ENCODE results near the gene ACP7. TPM values are rescaled to one million over a fixed set of nuclear protein-coding genes. Genes with fewer than 3 reads are reported as not detected.
A peak's percentile ranks its signal among the peaks of the same experiment; 100 is the strongest.

Gene ACP7
- total and polyA plus RNA-seq, 5 donors: not detected

GRCh38 chr19:39125554-39126311, 41.6 kb downstream of the ACP7 start, which contains the start of gene PAK4:
Gene PAK4, plus strand, starts transcription at chr19:39125786. Its CDS starts 43,768 bp downstream, at chr19:39169554.
- H3K9me3 ChIP-seq (ENCODE audit: control insufficient read depth, low read length): no peaks in the 10 kb centered on the region
- WGBS: 1% methylated on average over 64 of the region's 64 CpGs
- H3K4me1 ChIP-seq (ENCODE audit: control insufficient read depth, insufficient read depth, low read length): no peaks in the 10 kb centered on the region
- H3K27ac ChIP-seq (ENCODE audit: low read length): peak within 1 kb of the TSS; percentile 55
- H3K4me3 ChIP-seq (ENCODE audit: low read length): peak within 1 kb of the TSS; percentile 74
- ATAC-seq (peak; percentile 99), DNase-seq (peak; percentile 98 to 99 (median 99))
- no peaks in the 10 kb centered on the region for H3K27me3 ChIP-seq (ENCODE audit: control insufficient read depth, insufficient read depth)
- intact Hi-C loops (cut with DNase I): loop anchor here in 1 of 4 donors (5.0 kb wide), 1 partner anchor 62 kb away; no protein-coding TSS in a partner anchor

DNA sequence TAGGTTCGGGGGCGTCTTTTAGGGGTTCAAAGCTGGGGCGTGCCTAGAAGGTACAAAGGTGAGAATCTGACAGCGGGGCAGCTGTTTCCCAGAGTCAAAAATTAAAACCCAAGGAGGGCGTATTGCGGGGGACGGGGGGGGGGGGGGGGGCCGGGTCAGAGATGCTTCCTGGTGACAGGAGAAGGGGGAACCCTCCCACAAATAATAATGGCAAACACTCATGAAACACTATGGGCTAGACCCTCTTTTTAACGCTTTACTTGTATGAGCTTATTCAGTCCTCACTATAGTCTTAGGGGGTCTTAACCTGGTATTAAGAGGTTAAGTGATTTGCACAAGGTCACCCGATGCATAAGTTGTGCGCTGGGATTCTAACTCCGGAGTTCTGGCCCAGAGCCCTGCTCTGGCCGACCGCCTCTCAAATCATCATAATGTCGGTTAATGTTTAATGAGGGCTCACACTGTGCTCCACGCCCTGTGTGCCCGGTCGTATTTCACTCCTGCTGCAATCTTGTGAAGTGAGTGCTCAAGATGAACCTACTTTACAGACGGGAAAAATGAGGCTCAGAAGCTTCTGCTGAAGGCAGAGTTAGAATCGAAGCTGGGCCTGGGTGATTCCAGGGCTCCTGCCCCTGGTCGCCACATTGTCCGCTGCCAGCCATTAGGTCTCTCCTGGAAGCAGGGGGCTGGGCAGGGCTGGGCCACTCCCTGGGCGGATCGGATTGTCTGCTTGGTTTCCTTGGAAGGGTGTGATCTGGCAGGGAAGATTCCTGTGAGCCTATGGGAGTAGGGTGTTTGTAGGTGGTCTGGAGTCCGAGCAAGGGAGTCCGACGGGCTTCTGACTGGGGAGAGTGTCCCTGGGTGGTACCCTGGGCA, 42.4 kb downstream of the ACP7 start:
- Histone ChIP-seq H3K9me3 (ENCODE audit: control insufficient read depth, low read length) (no peaks in the 10 kb centered on the region), H3K27ac (ENCODE audit: low read length) (no peak overlapping the region), H3K4me1 (ENCODE audit: control insufficient read depth, insufficient read depth, low read length) (no peaks in the 10 kb centered on the region), H3K27me3 (ENCODE audit: control insufficient read depth, insufficient read depth) (no peaks in the 10 kb centered on the region), H3K4me3 (ENCODE audit: low read length) (peak overlapping the region; percentile 74)
- intact Hi-C loops (cut with DNase I): loop anchor here in 1 of 4 donors (5.0 kb wide), 1 partner anchor 61 kb away; no protein-coding TSS in a partner anchor
- DNase-seq: peak in 1 of 3 donors; percentile 71
- WGBS: 20% methylated on average over 27 of the region's 27 CpGs
- ATAC-seq: peak in 1 of 2 donors; percentile 3

- Histone ChIP-seq H3K27me3 (ENCODE audit: control insufficient read depth, insufficient read depth) (no peaks in the 10 kb centered on the region), H3K4me1 (ENCODE audit: control insufficient read depth, insufficient read depth, low read length) (no peaks in the 10 kb centered on the region), H3K9me3 (ENCODE audit: control insufficient read depth, low read length) (no peaks in the 10 kb centered on the region), H3K27ac (ENCODE audit: low read length) (no peak overlapping the region), H3K4me3 (ENCODE audit: low read length) (no peak overlapping the region)
- no peak for ATAC-seq
- intact Hi-C loops (cut with DNase I): loop anchor here in 1 of 4 donors (5.0 kb wide), 1 partner anchor 59 kb away; no protein-coding TSS in a partner anchor
- WGBS: 61% methylated on average over 9 of the region's 9 CpGs
- no peak for DNase-seq
Observed at GRCh38 chr19:39127812-39128515, 43.8 kb downstream of the ACP7 start.

DNA sequence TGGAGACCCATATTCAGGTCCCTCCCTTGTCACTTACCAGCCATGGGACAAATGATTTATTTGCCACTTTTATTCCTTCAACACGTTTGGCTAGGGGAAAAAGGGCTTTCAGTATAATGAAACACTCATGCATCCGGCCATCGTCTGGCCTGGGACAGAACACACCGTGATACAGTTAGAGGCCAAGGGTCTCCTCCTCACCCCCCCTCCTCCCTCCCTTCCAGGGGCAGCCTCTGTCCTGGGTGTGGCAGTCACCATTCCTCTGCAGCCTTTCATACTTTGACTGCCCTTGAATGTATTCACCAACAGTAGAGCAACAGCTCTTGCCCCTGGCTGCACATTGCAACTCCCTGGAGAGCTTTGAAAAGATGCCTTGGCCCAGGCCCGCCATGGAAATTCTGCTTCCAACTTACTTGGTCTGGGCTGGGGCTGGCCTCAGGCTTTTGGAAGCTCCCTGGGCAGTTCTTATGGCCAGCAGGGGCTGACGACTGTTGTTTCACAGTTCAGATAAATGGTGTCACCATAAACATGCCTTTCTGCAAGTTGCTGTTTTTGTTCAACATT, 44.4 kb downstream of the ACP7 start:
- H3K9me3 ChIP-seq (ENCODE audit: control insufficient read depth, low read length): no peaks in the 10 kb centered on the region
- WGBS: 38% methylated on average over 6 of the region's 6 CpGs
- intact Hi-C loops (cut with DNase I): loop anchor here in 1 of 4 donors (5.0 kb wide), 1 partner anchor 59 kb away; no protein-coding TSS in a partner anchor
- peaks cover 2% of the 10 kb centered on the region for H3K4me1 ChIP-seq (ENCODE audit: control insufficient read depth, insufficient read depth, low read length)
- no peaks in the 10 kb centered on the region for H3K27me3 ChIP-seq (ENCODE audit: control insufficient read depth, insufficient read depth)
- no peak overlapping the region for H3K4me3 ChIP-seq (ENCODE audit: low read length)
- H3K27ac ChIP-seq (ENCODE audit: low read length): no peak overlapping the region
- DNase-seq: peak in 1 of 3 donors; percentile 78
- peak in 1 of 2 donors; percentile 10 for ATAC-seq

- intact Hi-C loops (cut with DNase I): loop anchor here in 1 of 4 donors (5.0 kb wide), 1 partner anchor 58 kb away; no protein-coding TSS in a partner anchor
- H3K27me3 ChIP-seq (ENCODE audit: control insufficient read depth, insufficient read depth): no peaks in the 10 kb centered on the region
- peaks cover 5% of the 10 kb centered on the region for H3K4me1 ChIP-seq (ENCODE audit: control insufficient read depth, insufficient read depth, low read length)
- no peaks in the 10 kb centered on the region for H3K9me3 ChIP-seq (ENCODE audit: control insufficient read depth, low read length)
- H3K27ac ChIP-seq (ENCODE audit: low read length): no peak overlapping the region
- DNase-seq (no peak), ATAC-seq (no peak)
- no peak overlapping the region for H3K4me3 ChIP-seq (ENCODE audit: low read length)
- WGBS: 92% methylated on average over 11 of the region's 11 CpGs
Observed at GRCh38 chr19:39129116-39129515, 44.9 kb downstream of the ACP7 start.

DNA sequence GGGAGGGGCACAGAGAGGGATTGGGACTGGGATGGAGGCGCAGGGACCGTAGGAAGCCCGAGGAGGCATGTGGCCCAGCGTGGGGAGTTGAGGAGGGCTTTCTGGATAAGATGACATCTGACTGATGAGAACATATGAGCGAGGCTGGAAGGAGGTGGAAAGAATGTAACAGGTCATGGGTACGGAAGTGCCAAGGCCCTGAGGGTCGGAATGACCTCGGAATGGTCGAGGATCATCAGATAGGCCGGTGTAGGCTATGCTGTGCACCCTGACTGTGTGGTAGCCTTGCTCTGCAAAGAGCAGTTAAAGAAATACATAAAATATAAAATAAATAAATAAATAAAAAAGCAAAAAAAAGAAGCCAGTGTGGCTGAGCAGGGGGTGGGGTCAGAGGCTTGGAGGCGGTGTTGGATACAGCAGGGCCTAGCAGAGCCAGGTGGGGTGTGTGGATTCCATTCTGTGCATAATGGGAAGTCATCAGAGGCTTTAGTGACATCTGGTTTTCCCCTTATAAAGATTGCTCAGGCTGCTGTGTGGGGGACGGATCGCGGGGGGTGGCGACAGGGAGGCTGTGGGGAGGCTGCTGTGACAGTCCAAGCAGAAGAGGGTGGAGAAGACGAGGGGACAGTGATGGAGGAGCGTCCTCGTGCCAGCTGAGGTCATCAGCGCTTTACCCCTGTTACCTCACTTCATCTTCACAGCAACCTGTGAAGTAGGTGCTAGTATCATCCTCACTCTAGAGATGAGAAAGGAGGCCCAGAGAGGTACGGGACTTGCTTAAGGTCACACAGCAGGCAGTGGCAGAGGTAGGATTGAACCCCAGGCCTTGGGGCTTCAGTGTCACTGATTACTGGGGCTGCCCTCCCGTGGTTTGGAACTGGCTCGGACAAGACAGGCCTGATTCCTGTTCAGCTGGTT, 46.4 kb downstream of the ACP7 start:
- Histone ChIP-seq H3K4me3 (ENCODE audit: low read length) (no peak overlapping the region), H3K27me3 (ENCODE audit: control insufficient read depth, insufficient read depth) (no peaks in the 10 kb centered on the region), H3K4me1 (ENCODE audit: control insufficient read depth, insufficient read depth, low read length) (peaks cover 5% of the 10 kb centered on the region), H3K27ac (ENCODE audit: low read length) (no peak overlapping the region), H3K9me3 (ENCODE audit: control insufficient read depth, low read length) (no peaks in the 10 kb centered on the region)
- 70% methylated on average over 22 of the region's 22 CpGs for WGBS
- intact Hi-C loops (cut with DNase I): no loop called here
- DNase-seq (no peak), ATAC-seq (no peak)

DNA sequence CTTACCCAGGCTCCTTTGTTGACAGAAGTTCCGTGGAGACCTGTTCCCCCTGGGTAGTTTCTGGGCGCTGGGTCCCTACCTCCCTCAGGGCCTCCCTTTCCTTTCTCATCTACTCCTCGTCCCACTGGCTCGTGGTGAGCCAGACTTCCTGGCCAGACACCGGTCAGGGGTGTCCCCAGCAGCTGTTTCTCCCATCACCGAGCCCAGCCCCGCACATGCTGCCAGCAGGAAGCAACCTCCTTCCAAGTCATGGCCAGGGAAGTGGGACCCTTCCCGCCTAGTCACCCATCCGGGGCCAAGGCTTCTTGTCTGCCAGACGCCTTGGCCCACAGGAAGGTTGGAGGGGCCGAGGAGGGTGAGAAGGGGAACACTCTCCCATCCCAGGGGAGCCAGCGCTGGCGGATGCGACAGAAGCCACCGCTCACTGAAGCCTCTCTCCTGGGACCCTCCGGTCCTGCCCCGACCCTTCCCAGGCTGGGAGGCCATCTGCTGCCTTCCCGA, 47.1 kb downstream of the ACP7 start:
- Histone ChIP-seq H3K4me3 (ENCODE audit: low read length) (no peak overlapping the region), H3K4me1 (ENCODE audit: control insufficient read depth, insufficient read depth, low read length) (peaks cover 5% of the 10 kb centered on the region), H3K27me3 (ENCODE audit: control insufficient read depth, insufficient read depth) (no peaks in the 10 kb centered on the region), H3K9me3 (ENCODE audit: control insufficient read depth, low read length) (no peaks in the 10 kb centered on the region), H3K27ac (ENCODE audit: low read length) (no peak overlapping the region)
- peak; percentile 38 to 65 for ATAC-seq
- intact Hi-C loops (cut with DNase I): no loop called here
- WGBS: 29% methylated on average over 18 of the region's 18 CpGs
- DNase-seq: peak; percentile 71 to 87 (median 84)

- Histone ChIP-seq H3K4me3 (ENCODE audit: low read length) (no peak overlapping the region), H3K4me1 (ENCODE audit: control insufficient read depth, insufficient read depth, low read length) (peaks cover 5% of the 10 kb centered on the region), H3K27ac (ENCODE audit: low read length) (no peak overlapping the region)
Observed at GRCh38 chr19:39132344-39132969, 48.3 kb downstream of the ACP7 start.

More at GRCh38 chr19:39132344-39132969, 48.3 kb downstream of the ACP7 start:
- Histone ChIP-seq H3K9me3 (ENCODE audit: control insufficient read depth, low read length) (no peaks in the 10 kb centered on the region), H3K27me3 (ENCODE audit: control insufficient read depth, insufficient read depth) (no peaks in the 10 kb centered on the region)
- intact Hi-C loops (cut with DNase I): no loop called here
- no peak for DNase-seq
- ATAC-seq: no peak
- 66% methylated on average over 20 of the region's 20 CpGs for WGBS
